ENCODE measurements around the gene ZBED5. TPM values are rescaled to one million over a fixed set of nuclear protein-coding genes. Genes with fewer than 3 reads are reported as not detected.

The ZBED5 gene
- total RNA-seq (2022; extraction: Qiagen RNA extraction; ENCODE audit: low read depth): 29.5 to 38.1 TPM (median 36.6 TPM) in 5 replicates

DNA sequence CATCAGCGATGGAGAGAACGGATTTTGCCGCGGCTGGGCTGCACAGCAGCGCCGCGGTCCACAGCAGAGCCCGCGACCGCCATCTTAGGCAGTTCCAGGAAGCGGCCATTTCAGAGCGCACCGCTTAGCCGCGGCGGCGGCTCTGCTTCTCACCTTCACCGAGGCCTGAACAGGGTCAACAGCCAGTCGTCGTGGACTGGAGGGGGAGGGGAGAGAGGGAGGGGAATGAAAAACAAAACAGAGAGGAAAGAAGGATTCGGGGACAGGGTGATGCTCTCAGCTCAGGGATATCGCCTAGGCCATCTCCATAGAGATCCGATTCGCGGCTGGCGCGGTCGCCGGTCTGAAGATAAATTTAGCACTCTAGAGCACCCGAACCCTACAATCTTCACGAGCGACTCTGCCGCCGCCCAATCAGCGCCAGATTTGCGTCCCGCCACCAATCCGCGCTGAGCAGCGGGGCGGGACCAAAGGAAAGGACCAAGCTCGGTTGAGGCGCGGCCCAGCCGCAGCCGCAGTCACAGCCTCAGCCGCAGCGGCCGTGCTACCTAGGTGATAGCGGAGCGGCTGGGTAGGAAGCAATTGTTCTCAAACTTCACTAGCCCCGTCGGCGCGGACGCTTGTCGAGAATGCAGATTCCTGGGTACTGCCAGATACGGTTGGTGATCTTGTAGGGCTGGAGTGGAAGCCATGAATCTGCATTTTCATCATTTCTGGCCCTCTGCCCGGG, at the start of gene ZBED5:
Gene ZBED5 (minus strand): TSS at position 345 of the 730 bp plus-strand sequence. CDS start 3,108 bp downstream, outside the sequence.

DNA sequence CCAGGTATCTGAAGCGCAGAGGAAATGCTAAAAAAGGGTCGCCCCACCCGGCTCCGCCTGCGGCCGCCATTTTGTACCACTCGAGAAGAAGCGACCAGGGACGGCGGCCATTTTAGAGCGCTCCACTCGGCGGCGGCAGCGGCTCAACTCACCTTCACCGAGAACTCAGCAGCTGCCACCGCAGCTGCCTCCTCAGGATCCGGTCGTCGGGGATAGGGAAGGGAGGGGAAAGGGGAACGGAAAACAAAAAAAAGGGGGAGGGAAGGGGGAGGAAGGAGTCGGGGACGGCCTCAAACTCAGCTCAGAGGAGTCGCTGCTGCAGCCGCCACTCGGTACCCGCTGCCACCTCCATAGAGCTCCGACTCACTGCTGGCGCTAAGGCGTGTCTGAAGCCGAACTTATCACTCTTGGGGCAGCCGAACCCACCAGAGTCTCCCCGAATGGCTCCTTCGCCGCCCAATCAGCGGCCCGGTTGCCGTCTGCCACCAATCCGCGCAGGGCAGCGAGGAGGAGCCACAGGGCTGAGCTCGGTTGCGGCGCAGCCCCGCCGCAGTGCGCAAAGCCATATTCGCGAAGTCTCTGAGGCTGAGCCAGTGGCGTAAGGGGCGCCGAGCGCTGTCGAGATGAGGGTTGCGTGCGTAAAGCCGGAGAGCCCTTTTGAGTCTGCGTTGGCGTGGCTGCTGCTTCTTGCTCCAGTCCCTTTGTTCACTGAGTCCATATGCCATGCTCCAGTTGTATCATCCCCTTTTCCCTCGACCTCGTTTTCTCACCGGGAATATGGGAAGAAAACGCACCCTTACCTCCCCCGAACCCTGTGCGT, 49.1 kb downstream of the ZBED5 start, which contains the start of gene EIF4G2:
Gene EIF4G2 (minus strand): TSS at position 374 of the 820 bp plus-strand sequence.

Other genes starting within 250 kb of the ZBED5 start
- 0.01 to 0.05 TPM (median 0.02 TPM) in 5 replicates for gene IRAG1, start 164.3 kb downstream of the ZBED5 start, total RNA-seq (2022; extraction: Qiagen RNA extraction; ENCODE audit: low read depth)
- gene CTR9, start 106.8 kb downstream of the ZBED5 start, total RNA-seq (2022; extraction: Qiagen RNA extraction; ENCODE audit: low read depth): 21.9 to 29.6 TPM (median 24.2 TPM) in 5 replicates
- 586 to 1,072 TPM (median 642 TPM) in 5 replicates for gene EIF4G2, start 49.1 kb downstream of the ZBED5 start, total RNA-seq (2022; extraction: Qiagen RNA extraction; ENCODE audit: low read depth)

All from A549 treated with CpdA at 1 μM for 4 hours (cell line).